ENCODE measurements around the gene PTPRU. TPM values are rescaled to one million over a fixed set of nuclear protein-coding genes. Genes with fewer than 3 reads are reported as not detected.

Gene PTPRU
- total RNA-seq, 2 experiments from 2014 or later, result 0.56 to 0.74 TPM

- DNase-seq (no peak), ATAC-seq (no peak)
- POLR2A ChIA-PET, result no interaction called here
- H3K27me3 Mint-ChIP-seq, result peaks cover 11% of the 10 kb centered on the region
- H3K36me3 Mint-ChIP-seq (ENCODE audit: low read depth), result no peaks in the 10 kb centered on the region
- H3K27ac Mint-ChIP-seq, result no peak overlapping the region
- intact Hi-C loops (cut with micrococcal nuclease), result no loop called here
- no peak for TF ChIP-seq CTCF (IDR thresholded peaks at IDR 0.05)
- H3K9me3 Mint-ChIP-seq, result no peaks in the 10 kb centered on the region
- no peak overlapping the region for H3K4me3 Mint-ChIP-seq
- H3K4me1 Mint-ChIP-seq (ENCODE audit: low read depth), result no peaks in the 10 kb centered on the region
- CTCF ChIA-PET, result no interaction called here
These were observed 93.8 kb downstream of the PTPRU start for GRCh38 chr1:29330089-29330488.

DNA sequence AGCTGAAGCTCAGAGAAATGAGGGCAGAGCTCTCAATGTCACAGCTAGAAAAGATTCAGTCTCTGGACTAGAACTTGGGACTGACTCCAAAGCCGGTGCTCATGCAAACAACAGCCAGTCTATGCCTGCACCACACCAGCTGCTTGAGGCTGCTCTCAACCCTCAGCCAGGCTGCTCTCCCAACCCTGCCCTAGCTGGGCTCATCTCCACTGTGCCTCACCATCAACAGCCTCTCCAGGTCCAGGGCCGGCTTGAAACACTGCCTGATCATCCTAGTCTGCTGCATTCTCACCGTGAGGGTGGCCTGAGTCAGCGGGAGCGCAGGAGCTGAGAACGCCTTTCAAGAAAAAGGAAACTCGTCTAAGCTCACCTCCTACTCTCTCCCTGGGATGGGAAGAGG, 94.5 kb downstream of the PTPRU start:
- intact Hi-C loops (cut with micrococcal nuclease), result no loop called here
- no peak for TF ChIP-seq CTCF (IDR thresholded peaks at IDR 0.05)
- Mint-ChIP-seq H3K27me3 (peaks cover 11% of the 10 kb centered on the region), H3K36me3 (ENCODE audit: low read depth) (no peaks in the 10 kb centered on the region), H3K9me3 (peaks cover 4% of the 10 kb centered on the region), H3K4me3 (no peak overlapping the region), H3K4me1 (ENCODE audit: low read depth) (no peaks in the 10 kb centered on the region), H3K27ac (no peak overlapping the region)
- ChIA-PET CTCF (interaction anchor here (1.1 to 1.6 kb wide), 2 partner anchors 10 to 12 kb away, joined by 3 to 5 read pairs; no protein-coding TSS in a partner anchor), POLR2A (no interaction called here)
- ATAC-seq, result no peak
- DNase-seq, result no peak

DNA sequence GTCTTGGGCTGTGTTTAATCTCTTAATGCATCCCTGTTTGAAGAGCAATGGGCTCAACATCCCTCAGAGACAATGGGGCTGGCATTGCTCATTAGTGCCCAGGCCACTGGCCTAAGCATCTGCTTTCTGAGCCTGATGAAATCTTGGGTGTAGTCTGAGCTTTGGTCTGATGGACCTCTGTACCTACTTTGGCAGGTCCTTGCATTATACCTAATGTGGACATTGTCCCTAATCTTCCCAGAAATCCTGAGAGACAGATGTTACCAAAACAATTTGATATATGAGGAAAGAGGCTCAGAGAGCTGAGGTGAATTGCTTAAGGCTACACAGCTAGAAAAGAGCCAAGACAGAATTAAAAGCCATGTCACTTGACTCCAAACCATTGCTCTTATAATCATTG, 95.0 kb downstream of the PTPRU start:
- Mint-ChIP-seq H3K4me1 (ENCODE audit: low read depth) (no peaks in the 10 kb centered on the region), H3K27me3 (peaks cover 11% of the 10 kb centered on the region), H3K9me3 (peaks cover 4% of the 10 kb centered on the region), H3K36me3 (ENCODE audit: low read depth) (no peaks in the 10 kb centered on the region), H3K27ac (no peak overlapping the region), H3K4me3 (no peak overlapping the region)
- POLR2A ChIA-PET, result interaction anchor here (1.4 kb wide), 1 partner anchor 11 kb away, joined by 4 read pairs; no protein-coding TSS in a partner anchor
- no peak for TF ChIP-seq CTCF (IDR thresholded peaks at IDR 0.05)
- CTCF ChIA-PET, result interaction anchor here (0.8 to 1.6 kb wide), 4 partner anchors 9 to 84 kb away, joined by 3 to 5 read pairs (median 3); no protein-coding TSS in a partner anchor
- no peak for ATAC-seq
- no peak for DNase-seq
- intact Hi-C loops (cut with micrococcal nuclease), result no loop called here

GRCh38 chr1:29331729-29332128, 95.4 kb downstream of the PTPRU start:
- H3K9me3 Mint-ChIP-seq, result peaks cover 4% of the 10 kb centered on the region
- H3K36me3 Mint-ChIP-seq (ENCODE audit: low read depth), result no peaks in the 10 kb centered on the region
- ATAC-seq (no peak), DNase-seq (no peak)
- CTCF ChIA-PET, result interaction anchor here (0.8 to 1.6 kb wide), 4 partner anchors 9 to 84 kb away, joined by 3 to 5 read pairs (median 3); no protein-coding TSS in a partner anchor
- no peak overlapping the region for H3K4me3 Mint-ChIP-seq
- peaks cover 11% of the 10 kb centered on the region for H3K27me3 Mint-ChIP-seq
- H3K4me1 Mint-ChIP-seq (ENCODE audit: low read depth), result no peaks in the 10 kb centered on the region
- no peak for TF ChIP-seq CTCF (IDR thresholded peaks at IDR 0.05)
- H3K27ac Mint-ChIP-seq, result no peak overlapping the region
- POLR2A ChIA-PET, result interaction anchor here (1.4 kb wide), 1 partner anchor 11 kb away, joined by 4 read pairs; no protein-coding TSS in a partner anchor
- intact Hi-C loops (cut with micrococcal nuclease), result no loop called here

- H3K27ac Mint-ChIP-seq, result no peak overlapping the region
- intact Hi-C loops (cut with micrococcal nuclease), result no loop called here
- TF ChIP-seq CTCF (IDR thresholded peaks at IDR 0.05), result peak; percentile 50
- peaks cover 11% of the 10 kb centered on the region for H3K27me3 Mint-ChIP-seq
- H3K4me3 Mint-ChIP-seq, result no peak overlapping the region
- peak; percentile 69 for ATAC-seq
- H3K4me1 Mint-ChIP-seq (ENCODE audit: low read depth), result no peaks in the 10 kb centered on the region
- CTCF ChIA-PET, result interaction anchor here (0.8 to 1.6 kb wide), 3 partner anchors 9 to 84 kb away, joined by 3 to 5 read pairs (median 3); no protein-coding TSS in a partner anchor
- POLR2A ChIA-PET, result interaction anchor here (1.4 kb wide), 1 partner anchor 12 kb away, joined by 4 read pairs; no protein-coding TSS in a partner anchor
- peaks cover 4% of the 10 kb centered on the region for H3K9me3 Mint-ChIP-seq
- H3K36me3 Mint-ChIP-seq (ENCODE audit: low read depth), result no peaks in the 10 kb centered on the region
- DNase-seq, result peak; percentile 52
These were observed 95.9 kb downstream of the PTPRU start for GRCh38 chr1:29332204-29332603.

Measured in activated CD8-positive, alpha-beta T cell treated with anti-CD3 and anti-CD28 coated beads for 36 hours (primary cell).